Rectal smooth muscle tissue (tissue), 1 donor: ENCODE results near the gene HADHB.

Source experiments
- H3K27ac ChIP-seq: one replicate; pipeline ENCODE4 v1.7.0; 2013; ENCODE audit warnings: low read depth, low read length, inconsistent platforms
- H3K27me3 ChIP-seq: one replicate; pipeline ENCODE4 v1.7.0; 2013; ENCODE audit warnings: low read length; ENCODE audit not compliant: control insufficient read depth, insufficient read depth
- H3K36me3 ChIP-seq: one replicate; pipeline ENCODE4 v1.7.0; 2013; ENCODE audit warnings: low read length; ENCODE audit not compliant: control insufficient read depth, insufficient read depth
- H3K4me1 ChIP-seq: one replicate; pipeline ENCODE4 v1.7.0; 2013; ENCODE audit warnings: low read length; ENCODE audit not compliant: control insufficient read depth, insufficient read depth
- H3K4me3 ChIP-seq: one replicate; pipeline ENCODE4 v1.7.0; 2013; ENCODE audit warnings: low read length
- H3K9ac ChIP-seq: one replicate; pipeline ENCODE4 v1.7.0; 2013; ENCODE audit warnings: low read length

HADHB gene

GRCh38 chr2:26244309-26245230 is at the start of gene HADHB, which contains the start of gene HADHA:
TSS of gene HADHB (plus strand) at chr2:26244939. CDS start at chr2:26254255, 9,316 bp downstream.
TSS of gene HADHA (minus strand) at chr2:26244632. CDS start at chr2:26244596, 36 bp downstream.
- Histone ChIP-seq H3K4me3 (peak within 1 kb of the TSS; percentile 98), H3K4me1 (peaks cover 8% of the 10 kb centered on the region), H3K27ac (peak within 1 kb of the TSS; percentile 99), H3K36me3 (no peaks in the 10 kb centered on the region), H3K9ac (peak within 1 kb of the TSS; percentile 84), H3K27me3 (no peaks in the 10 kb centered on the region)

- no peaks in the 10 kb centered on the region for H3K27me3 ChIP-seq
- H3K9ac ChIP-seq: no peak overlapping the region
- H3K27ac ChIP-seq: no peak overlapping the region
- no peak overlapping the region for H3K4me3 ChIP-seq
- peaks cover 33% of the 10 kb centered on the region for H3K36me3 ChIP-seq
- no peaks in the 10 kb centered on the region for H3K4me1 ChIP-seq
Measured at GRCh38 chr2:26195040-26195984, 49.4 kb upstream of the HADHB start.

- no peaks in the 10 kb centered on the region for H3K4me1 ChIP-seq
- no peak overlapping the region for H3K9ac ChIP-seq
- no peak overlapping the region for H3K27ac ChIP-seq
- H3K36me3 ChIP-seq: peaks cover 36% of the 10 kb centered on the region
- no peak overlapping the region for H3K4me3 ChIP-seq
- no peaks in the 10 kb centered on the region for H3K27me3 ChIP-seq
Measured at GRCh38 chr2:26196683-26197418, 47.9 kb upstream of the HADHB start.

- no peak overlapping the region for H3K9ac ChIP-seq
- H3K4me3 ChIP-seq: no peak overlapping the region
- H3K36me3 ChIP-seq: peaks cover 39% of the 10 kb centered on the region
- no peaks in the 10 kb centered on the region for H3K4me1 ChIP-seq
- H3K27me3 ChIP-seq: no peaks in the 10 kb centered on the region
- H3K27ac ChIP-seq: no peak overlapping the region
Measured at GRCh38 chr2:26197516-26197915, 47.2 kb upstream of the HADHB start.

- Histone ChIP-seq H3K4me1 (no peaks in the 10 kb centered on the region), H3K4me3 (no peak overlapping the region), H3K27me3 (no peaks in the 10 kb centered on the region), H3K27ac (no peak overlapping the region), H3K36me3 (peaks cover 21% of the 10 kb centered on the region), H3K9ac (no peak overlapping the region)
Measured at GRCh38 chr2:26202981-26203490, 41.7 kb upstream of the HADHB start.

- Histone ChIP-seq H3K4me3 (no peak overlapping the region), H3K36me3 (peaks cover 21% of the 10 kb centered on the region)
Measured at GRCh38 chr2:26203906-26204305, 40.8 kb upstream of the HADHB start.

GRCh38 chr2:26212011-26212410 is 32.7 kb upstream of the HADHB start:
- H3K9ac ChIP-seq: no peak overlapping the region
- H3K4me1 ChIP-seq: no peaks in the 10 kb centered on the region
- H3K36me3 ChIP-seq: peaks cover 38% of the 10 kb centered on the region
- H3K27ac ChIP-seq: no peak overlapping the region
- H3K27me3 ChIP-seq: no peaks in the 10 kb centered on the region
- no peak overlapping the region for H3K4me3 ChIP-seq

More at GRCh38 chr2:26203906-26204305, 40.8 kb upstream of the HADHB start:
- Histone ChIP-seq H3K27me3 (no peaks in the 10 kb centered on the region), H3K4me1 (no peaks in the 10 kb centered on the region), H3K27ac (no peak overlapping the region), H3K9ac (no peak overlapping the region)

GRCh38 chr2:26214759-26215158 is 30.0 kb upstream of the HADHB start:
- Histone ChIP-seq H3K4me1 (no peaks in the 10 kb centered on the region), H3K27ac (no peak overlapping the region), H3K9ac (no peak overlapping the region), H3K4me3 (no peak overlapping the region), H3K27me3 (no peaks in the 10 kb centered on the region), H3K36me3 (peaks cover 31% of the 10 kb centered on the region)

GRCh38 chr2:26215833-26216232 is 28.9 kb upstream of the HADHB start:
- H3K36me3 ChIP-seq: peaks cover 28% of the 10 kb centered on the region
- H3K9ac ChIP-seq: no peak overlapping the region
- H3K27ac ChIP-seq: no peak overlapping the region
- no peaks in the 10 kb centered on the region for H3K4me1 ChIP-seq
- no peaks in the 10 kb centered on the region for H3K27me3 ChIP-seq
- H3K4me3 ChIP-seq: no peak overlapping the region

- Histone ChIP-seq H3K27me3 (no peaks in the 10 kb centered on the region), H3K27ac (no peak overlapping the region), H3K36me3 (peaks cover 28% of the 10 kb centered on the region), H3K4me3 (no peak overlapping the region), H3K9ac (no peak overlapping the region), H3K4me1 (no peaks in the 10 kb centered on the region)
Measured at GRCh38 chr2:26216587-26216986, 28.2 kb upstream of the HADHB start.

- Histone ChIP-seq H3K27ac (no peak overlapping the region), H3K9ac (no peak overlapping the region), H3K36me3 (peaks cover 23% of the 10 kb centered on the region), H3K4me3 (no peak overlapping the region), H3K27me3 (no peaks in the 10 kb centered on the region), H3K4me1 (no peaks in the 10 kb centered on the region)
Measured at GRCh38 chr2:26217720-26218119, 27.0 kb upstream of the HADHB start.
